ENCODE data around the gene HIVEP3.

DNA sequence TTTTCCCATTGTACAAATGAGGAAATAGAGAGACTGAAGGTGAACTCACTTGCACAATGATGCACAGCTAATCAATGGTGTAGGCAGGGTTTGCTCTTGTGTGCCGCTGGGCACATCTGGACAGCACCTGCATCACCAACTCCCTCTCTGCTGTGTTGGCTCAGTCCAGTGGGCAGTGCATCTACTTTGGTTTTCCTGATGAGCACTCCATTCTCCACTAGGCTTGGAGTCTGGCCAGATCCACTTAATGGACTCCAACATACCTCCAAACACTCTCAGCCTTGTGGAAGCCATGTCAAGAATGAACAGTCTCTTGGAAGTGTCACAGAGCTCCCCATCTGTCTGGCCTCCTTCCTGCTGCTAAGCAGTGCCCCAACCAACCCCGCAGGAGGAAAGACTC, 152.2 kb downstream of the HIVEP3 start:
- no peak for TF ChIP-seq CTCF (IDR thresholded peaks at IDR 0.05)
- no peak for TF ChIP-seq POLR2A (IDR thresholded peaks at IDR 0.05)
